Vagina (tissue), 2 donors: ENCODE measurements around the gene TEAD4.

Experiments
- CTCF ChIP-seq, 3 experiments: fragments of 450-650 bp in 2 of 3; fragments of 200-600 bp in 1 of 3; sonication (generic) in 1 of 3; IDR thresholded peaks; one replicate each; pipeline ENCODE4 v1.5.1; 2017 to 2019; ENCODE audit warnings: antibody characterized with exemption in 3 of 3, mild to moderate bottlenecking in 2 of 3, moderate library complexity in 2 of 3
- POLR2AphosphoS5 ChIP-seq, 2 donors: sonication (generic); formaldehyde crosslinking; IDR thresholded peaks; one replicate each; pipeline ENCODE4 v1.9.0; 2017; ENCODE audit warnings: antibody characterized with exemption in 2 of 2, mild to moderate bottlenecking in 2 of 2, low read depth in 1 of 2; ENCODE audit not compliant: insufficient read depth in 1 of 2

GRCh38 chr12:3034067-3034750 lies 75.0 kb downstream of the TEAD4 start:
- peak in 2 of 3 experiments; percentile 19 to 25 for TF ChIP-seq CTCF (IDR thresholded peaks at IDR 0.05)
- no peak for TF ChIP-seq POLR2AphosphoS5 (IDR thresholded peaks at IDR 0.05; ENCODE audit: insufficient read depth in 1 of 2, low read depth in 1 of 2)
